ENCODE measurements around the gene YPEL5.
"Not testable (repeated sequence)": the region's sequence is repeated elsewhere in the genome, so short reads cannot be mapped to it uniquely, and the experiment has no call there.

The YPEL5 gene

DNA sequence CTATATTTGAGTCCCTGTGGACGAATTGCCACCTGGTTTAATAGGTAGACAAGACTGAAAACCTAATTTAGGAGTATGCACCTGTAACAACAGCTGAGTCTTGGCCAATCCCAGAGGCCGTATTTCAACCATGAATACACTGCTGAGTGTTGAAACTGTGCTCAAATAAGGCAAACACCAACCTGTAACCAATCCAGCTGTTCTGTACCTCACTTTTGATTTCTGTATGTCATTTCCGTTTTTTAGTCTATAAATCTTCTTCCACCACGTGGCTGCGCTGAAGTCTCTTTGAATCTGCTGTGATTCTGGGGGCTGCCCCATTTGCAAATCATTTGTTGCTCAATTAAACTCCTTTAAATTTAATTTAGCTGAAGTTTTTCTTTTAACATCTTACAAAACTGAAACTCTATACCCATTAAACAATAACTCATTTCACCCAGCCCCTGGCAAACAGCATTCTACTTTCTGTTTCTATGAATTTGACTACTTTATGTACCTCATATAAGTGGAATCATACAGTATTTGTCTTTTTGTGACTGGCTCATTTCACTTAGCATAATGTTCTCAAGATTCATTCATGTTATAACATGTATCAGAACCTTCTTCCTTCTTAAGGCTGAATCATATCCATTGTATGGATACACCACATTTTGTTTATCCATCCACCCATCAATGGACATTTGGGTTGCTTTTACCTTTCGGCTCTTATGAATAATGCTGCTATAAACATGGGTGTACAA lies 7.5 kb upstream of the YPEL5 start:
- DNase-seq, result peak; percentile 54

GRCh38 chr2:30141136-30141535 lies 5.7 kb upstream of the YPEL5 start:
- DNase-seq, result no peak

GRCh38 chr2:30144260-30144659 lies 2.5 kb upstream of the YPEL5 start:
- DNase-seq, result no peak

GRCh38 chr2:30144951-30145350 lies 1.9 kb upstream of the YPEL5 start:
- DNase-seq, result not testable (repeated sequence)

DNA sequence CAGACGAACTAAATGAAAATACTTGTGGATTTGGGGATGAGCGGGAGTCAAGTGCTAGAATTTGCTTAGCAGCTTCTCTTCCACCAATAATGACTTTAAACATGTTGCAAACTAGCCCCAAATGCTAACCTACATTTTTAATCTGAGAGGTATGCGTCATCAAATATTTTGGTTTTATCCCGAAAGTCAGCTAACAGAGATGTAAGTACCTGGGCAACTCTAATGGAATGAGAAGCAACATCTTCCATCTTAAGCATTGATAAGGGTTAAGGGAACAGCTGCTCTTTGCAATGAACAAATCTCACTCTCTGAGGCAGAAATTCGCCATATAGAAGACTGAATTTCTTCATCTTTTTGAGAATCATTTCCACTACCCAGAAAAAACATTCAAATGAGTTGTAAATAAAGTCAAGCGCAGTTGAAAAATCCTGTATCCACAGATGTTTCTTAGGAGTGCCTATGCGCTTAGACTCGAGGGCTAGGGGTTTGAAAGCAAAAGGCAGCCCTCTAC lies 926 bp upstream of the YPEL5 start:
- DNase-seq, result no peak

DNA sequence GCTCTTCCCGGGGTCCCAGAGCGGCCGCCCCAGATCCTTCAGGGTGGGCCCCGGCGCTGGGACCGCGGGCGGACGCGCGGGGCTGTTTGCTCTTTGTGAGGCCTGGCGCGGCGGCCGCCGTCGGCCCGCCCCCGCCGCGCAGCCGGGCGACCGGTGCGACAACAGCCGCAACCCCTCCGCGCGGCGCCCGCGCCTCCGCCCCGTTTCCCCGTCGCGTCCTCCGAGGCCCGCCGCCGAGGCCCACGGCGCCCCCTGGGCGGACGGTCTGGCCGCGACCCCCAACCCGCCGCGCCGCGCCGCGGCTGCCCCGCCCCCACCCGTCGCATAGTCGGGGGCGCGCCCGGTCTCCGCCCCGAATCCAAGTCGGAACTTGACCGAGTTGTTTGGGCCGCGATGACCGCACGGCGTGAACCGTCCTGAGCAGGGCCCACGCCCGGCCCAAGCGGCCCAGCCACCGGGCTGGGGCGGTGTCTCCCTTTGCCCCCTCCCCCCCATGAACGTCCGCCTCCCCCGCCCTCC lies 448 bp downstream of the YPEL5 start:
- DNase-seq, result no peak

GRCh38 chr2:30147715-30148610 lies 1.2 kb downstream of the YPEL5 start:
- peak; percentile 79 for DNase-seq

GRCh38 chr2:30148850-30149249 lies 2.0 kb downstream of the YPEL5 start:
- DNase-seq, result no peak

DNA sequence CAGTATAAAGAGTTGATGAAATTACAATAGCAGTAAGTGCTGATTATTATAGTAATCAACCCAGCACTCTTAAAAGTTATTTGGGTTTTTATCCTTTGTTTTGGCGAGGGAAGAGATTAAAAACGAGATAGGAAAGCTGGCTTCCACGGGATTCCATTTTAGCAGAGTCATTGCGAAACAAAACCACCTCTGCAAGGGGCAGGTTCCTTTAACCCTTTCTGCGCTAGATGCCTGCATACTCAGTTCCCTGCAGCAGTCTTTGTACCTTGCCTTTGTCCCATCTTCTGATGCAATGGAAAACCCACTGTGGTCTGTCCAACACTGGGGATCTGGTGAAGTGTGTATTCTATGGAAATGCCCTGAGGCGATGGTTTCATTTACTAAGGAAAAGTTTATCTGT lies 2.7 kb downstream of the YPEL5 start:
- DNase-seq, result peak; percentile 28

DNA sequence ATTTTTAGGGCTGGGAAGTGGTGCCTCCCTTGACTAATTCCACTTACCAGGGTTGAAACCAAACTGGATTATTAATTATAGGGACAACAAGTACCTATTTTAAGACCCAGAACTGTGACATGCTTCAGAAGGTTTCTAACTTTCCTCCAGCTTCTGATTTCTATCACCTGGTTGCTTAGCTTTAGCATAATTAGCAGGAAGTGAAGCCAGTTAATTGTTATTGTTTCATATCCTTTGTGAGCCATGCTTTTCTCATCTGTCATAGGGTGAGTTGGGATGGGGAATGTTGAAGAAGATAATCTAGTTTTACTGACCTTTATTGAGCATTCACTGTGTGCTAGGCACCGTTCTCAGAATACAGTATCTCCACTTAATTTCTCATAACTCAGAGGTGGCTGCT lies 3.2 kb downstream of the YPEL5 start:
- DNase-seq, result no peak

DNA sequence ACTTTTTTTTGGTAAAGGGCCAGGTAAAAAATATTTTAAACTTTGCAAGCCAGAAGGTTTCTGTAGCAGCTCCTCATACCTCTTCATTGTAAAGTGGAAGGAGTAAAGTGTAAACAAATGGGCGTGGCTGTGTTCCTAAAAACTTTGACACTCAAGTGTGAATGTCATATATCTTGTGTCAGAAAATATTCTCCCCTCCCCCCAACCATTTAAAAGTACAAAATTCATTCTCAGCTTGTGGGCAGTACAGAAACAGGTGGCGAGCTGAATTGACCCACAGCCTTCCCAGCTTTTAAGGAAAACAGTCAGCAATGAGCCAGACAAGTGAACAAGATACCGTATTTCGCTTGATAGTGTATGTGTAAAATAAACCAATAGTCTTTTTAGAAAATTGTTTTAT lies 4.0 kb downstream of the YPEL5 start:
- no peak for DNase-seq

DNA sequence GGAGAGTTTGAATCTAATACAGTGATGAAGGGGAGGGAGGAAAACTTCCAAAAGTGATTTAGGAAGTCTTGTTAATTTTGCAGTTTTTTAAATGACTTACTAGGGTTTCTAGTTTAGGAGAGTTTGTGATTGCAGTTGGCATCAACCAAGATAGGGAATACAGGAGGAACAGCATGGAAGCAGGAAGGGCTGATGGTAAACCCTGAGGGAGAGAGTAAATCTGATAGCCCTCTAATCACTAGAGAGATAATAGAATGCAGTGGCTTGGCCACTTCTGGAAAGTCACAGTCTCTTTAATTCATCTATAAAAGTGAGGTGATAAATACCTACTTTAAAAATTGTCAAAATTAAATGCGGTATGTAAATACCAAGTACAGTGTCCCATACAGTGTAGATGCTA lies 5.6 kb downstream of the YPEL5 start:
- no peak for DNase-seq

- no peak for DNase-seq
These were observed 8.4 kb downstream of the YPEL5 start for GRCh38 chr2:30155202-30155601.

GRCh38 chr2:30155889-30156658 lies 9.3 kb downstream of the YPEL5 start:
- no peak for DNase-seq

DNA sequence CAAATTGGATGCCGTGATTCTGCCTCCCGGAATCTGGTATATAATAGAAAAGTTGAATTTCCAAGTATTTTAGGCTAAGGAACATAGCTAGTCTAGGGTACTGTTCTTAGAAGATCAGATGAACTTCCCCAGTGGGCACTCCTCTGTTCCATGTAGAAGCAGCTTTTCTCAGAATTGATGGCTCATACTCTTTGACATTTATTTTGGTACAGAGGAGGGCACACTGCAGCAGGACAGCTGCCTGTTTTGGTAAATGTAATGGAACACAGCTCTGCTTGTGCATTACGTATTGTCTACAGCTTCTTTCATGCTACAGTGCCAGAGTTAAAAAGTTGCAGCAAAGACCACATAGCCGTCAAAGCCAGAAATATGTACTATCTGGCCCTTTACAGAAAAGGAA lies 10.8 kb downstream of the YPEL5 start:
- no peak for DNase-seq

DNA sequence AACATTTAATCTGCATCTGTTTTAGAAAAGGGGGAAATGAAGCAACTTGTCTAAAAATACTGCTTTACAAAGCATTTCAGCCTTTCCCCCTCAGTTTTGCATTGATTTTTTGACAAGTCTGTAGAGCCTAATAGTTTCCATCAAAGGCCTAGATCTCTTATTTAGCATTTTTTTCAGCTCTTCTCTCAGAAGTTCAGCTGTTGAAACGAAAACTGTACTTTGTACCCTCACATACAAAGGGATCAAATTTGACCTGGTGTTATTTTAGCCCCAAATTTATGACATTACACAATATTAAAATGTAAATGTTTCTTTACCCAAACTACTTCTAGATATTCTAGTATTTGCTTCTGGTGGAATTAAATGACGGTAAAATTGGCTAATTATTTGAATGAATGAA lies 13.0 kb downstream of the YPEL5 start:
- DNase-seq, result no peak

- DNase-seq, result no peak
These were observed 15.3 kb downstream of the YPEL5 start for GRCh38 chr2:30161929-30162706.

DNA sequence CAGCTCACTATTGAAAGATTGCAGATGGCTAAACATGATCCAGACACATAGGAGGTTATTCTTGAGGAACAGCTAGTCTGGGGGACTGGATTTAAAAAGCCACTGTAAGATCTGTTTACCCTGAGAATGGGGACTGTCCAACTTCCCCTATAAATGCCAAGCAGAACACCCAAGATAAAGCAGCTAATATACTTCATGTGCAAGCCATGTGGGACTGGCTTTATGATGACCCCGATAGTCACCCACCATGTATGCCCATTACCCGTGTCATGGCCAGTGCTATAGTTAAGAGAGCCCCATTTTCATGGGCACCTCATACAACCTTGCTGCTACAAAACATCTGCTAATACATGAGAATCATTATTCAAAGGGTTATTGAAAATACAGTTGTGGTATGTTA lies 16.0 kb downstream of the YPEL5 start:
- no peak for DNase-seq

DNA sequence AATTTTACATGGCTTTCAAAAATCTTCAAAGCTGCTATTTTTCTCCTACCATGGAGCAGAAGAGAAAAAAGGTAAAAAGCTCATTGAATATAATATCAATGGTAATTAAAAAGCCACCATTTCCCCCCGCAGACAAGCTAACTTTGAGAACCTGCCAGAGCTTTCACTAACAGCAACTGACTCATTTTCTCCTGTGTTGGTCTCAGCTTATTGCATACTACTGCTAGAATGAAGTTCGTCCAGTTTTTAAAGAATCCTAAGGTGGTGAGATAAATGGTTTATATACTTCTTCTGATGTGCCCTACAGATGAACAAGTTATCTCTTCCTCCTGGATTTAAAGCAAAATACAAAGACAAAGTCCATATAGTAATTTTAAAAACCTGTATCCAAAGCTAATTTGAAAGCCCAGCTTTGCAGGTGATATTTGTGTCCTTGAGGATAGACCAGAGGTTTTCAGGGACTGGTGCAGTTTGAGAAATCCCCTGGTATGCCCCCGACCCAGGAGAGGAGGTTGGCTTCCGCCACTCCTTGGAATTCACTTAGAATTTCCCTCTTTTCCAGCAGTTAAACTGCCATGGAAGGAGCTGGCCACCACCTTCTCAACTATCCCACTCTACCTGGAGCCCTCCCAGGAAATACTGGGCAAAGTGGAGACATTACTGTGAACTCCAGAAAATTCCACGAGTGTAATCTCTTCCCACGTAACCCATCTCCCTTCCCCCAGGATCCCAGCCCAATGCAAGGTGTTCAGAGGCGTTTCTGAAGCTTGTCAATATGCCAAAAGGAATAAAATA lies 17.5 kb downstream of the YPEL5 start:
- no peak for DNase-seq

DNA sequence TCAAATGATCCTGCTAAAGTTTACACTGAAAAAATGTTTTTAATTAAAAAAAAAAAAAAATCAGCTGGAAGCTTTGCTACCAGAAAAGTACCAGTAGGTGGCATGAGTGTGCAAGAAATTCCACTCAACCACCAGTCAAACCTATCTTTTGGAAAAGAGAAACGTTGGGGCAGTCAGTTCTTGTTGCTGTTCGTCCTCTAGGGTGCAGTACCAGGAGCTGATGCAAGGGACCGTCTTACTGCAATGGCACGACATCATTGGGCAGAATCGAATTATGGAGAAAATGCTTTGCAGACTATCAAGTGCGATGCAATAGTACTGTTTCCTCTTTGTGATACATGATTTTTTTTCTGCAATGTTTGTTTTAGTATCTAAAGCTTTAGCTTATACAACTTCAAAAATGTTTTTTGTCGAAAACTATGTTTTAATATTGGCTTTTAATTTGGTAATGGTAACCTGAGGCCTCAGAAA lies 18.3 kb downstream of the YPEL5 start:
- DNase-seq, result peak; percentile 73

DNA sequence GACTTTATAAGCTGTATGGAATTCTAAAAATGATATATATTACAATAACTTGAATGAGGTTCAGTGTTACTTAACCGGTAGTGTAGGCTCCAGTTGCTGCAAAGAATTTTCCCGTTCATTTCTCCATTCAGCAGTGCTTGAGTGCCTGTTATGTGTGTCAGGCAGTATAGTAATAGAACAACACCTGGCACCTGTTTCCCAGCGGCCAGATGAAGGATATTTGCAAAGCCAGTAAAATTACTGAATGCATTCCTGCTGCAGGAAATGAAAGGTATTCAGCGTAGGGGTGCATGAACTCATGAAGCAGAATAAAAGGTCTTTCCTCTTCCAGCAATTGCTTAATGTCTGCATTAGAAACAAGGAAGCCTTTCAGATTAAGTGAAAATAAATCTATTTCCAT lies 18.8 kb downstream of the YPEL5 start:
- no peak for DNase-seq

Measured in stimulated activated CD4-positive, alpha-beta T cell treated with anti-CD3 and anti-CD28 coated beads, Interleukin-4, amount 100 ng/mL, for 24 hours (primary cell).